ENCODE results near the gene RMND5A.
"Not testable (repeated sequence)": the region's sequence is repeated elsewhere in the genome, so short reads cannot be mapped to it uniquely, and the experiment has no call there.

Gene RMND5A

GRCh38 chr2:86734896-86735295, 14.8 kb downstream of the RMND5A start:
- not testable (repeated sequence) for H4K20me1 ChIP-seq; H3K36me3 ChIP-seq; H3K9ac ChIP-seq; H3K4me3 ChIP-seq; H3K27me3 ChIP-seq; H3K4me1 ChIP-seq; H3K9me3 ChIP-seq (replicated peaks in 1 of 11); H3K27ac ChIP-seq; H3K4me2 ChIP-seq

GRCh38 chr2:86739485-86739884, 19.4 kb downstream of the RMND5A start:
- Histone ChIP-seq H4K20me1 (peaks cover 0 to 20% (median 17%) of the 10 kb centered on the region in 11 experiments; a peak in 17 of 22 replicates), H3K36me3 (peaks cover 17 to 19% (median 17%) of the 10 kb centered on the region in 11 experiments)
- H3K4me3 ChIP-seq; H3K9me3 ChIP-seq (replicated peaks in 1 of 11); H3K4me2 ChIP-seq; H3K27me3 ChIP-seq; H3K27ac ChIP-seq; H3K9ac ChIP-seq; H3K4me1 ChIP-seq: not testable (repeated sequence)

GRCh38 chr2:86739889-86740288, 19.8 kb downstream of the RMND5A start:
- H3K4me3 ChIP-seq; H3K27me3 ChIP-seq; H3K9ac ChIP-seq; H3K27ac ChIP-seq; H3K4me1 ChIP-seq; H3K9me3 ChIP-seq (replicated peaks in 1 of 11); H3K4me2 ChIP-seq: not testable (repeated sequence)
- Histone ChIP-seq H4K20me1 (peaks cover 0 to 24% (median 21%) of the 10 kb centered on the region in 11 experiments; a peak in 17 of 22 replicates), H3K36me3 (peaks cover 19 to 23% (median 21%) of the 10 kb centered on the region in 11 experiments)

GRCh38 chr2:86741889-86742498, 21.9 kb downstream of the RMND5A start:
- H3K4me2 ChIP-seq; H3K27ac ChIP-seq; H3K27me3 ChIP-seq; H3K9me3 ChIP-seq (replicated peaks in 1 of 11); H3K9ac ChIP-seq; H3K4me3 ChIP-seq; H3K4me1 ChIP-seq: not testable (repeated sequence)
- peaks cover 15 to 44% (median 40%) of the 10 kb centered on the region in 11 experiments; a peak in 20 of 22 replicates for H4K20me1 ChIP-seq
- H3K36me3 ChIP-seq = peaks cover 35 to 44% (median 40%) of the 10 kb centered on the region in 11 experiments

- H3K27me3 ChIP-seq = no peaks in the 10 kb centered on the region
- H3K9me3 ChIP-seq (replicated peaks in 1 of 11) = peaks cover 0 to 11% (median 4%) of the 10 kb centered on the region in 11 experiments; a peak in 14 of 22 replicates
- H3K36me3 ChIP-seq = peaks cover 36 to 65% (median 61%) of the 10 kb centered on the region in 11 experiments
- H3K4me1 ChIP-seq = peaks cover 0 to 14% (median 7%) of the 10 kb centered on the region in 10 experiments; a peak in 11 of 20 replicates
- H3K9ac ChIP-seq = no peak overlapping the region
- no peak overlapping the region for H3K4me2 ChIP-seq
- peaks cover 20 to 65% (median 59%) of the 10 kb centered on the region in 11 experiments; a peak in 20 of 22 replicates for H4K20me1 ChIP-seq
- H3K4me3 ChIP-seq = no peak overlapping the region
- TF ChIP-seq Cebpa-rat (IDR thresholded peaks at IDR 0.05) = no peak
- H3K27ac ChIP-seq = no peak overlapping the region
Measured at GRCh38 chr2:86744152-86744551, 24.1 kb downstream of the RMND5A start.

- H3K9ac ChIP-seq = no peak overlapping the region
- TF ChIP-seq Cebpa-rat (IDR thresholded peaks at IDR 0.05) = no peak
- peaks cover 13 to 33% (median 27%) of the 10 kb centered on the region in 11 experiments for H3K9me3 ChIP-seq (replicated peaks in 1 of 11)
- H3K27me3 ChIP-seq = no peaks in the 10 kb centered on the region
- H3K36me3 ChIP-seq = peaks cover 63 to 93% (median 89%) of the 10 kb centered on the region in 11 experiments
- no peak overlapping the region; a peak in 1 of 22 replicates for H3K27ac ChIP-seq
- peaks cover 20 to 93% (median 68%) of the 10 kb centered on the region in 11 experiments; a peak in 20 of 22 replicates for H4K20me1 ChIP-seq
- no peak overlapping the region for H3K4me2 ChIP-seq
- H3K4me1 ChIP-seq = peaks cover 0 to 14% (median 7%) of the 10 kb centered on the region in 10 experiments; a peak in 11 of 20 replicates
- no peak overlapping the region for H3K4me3 ChIP-seq
Measured at GRCh38 chr2:86746939-86747338, 26.8 kb downstream of the RMND5A start.

- no peaks in the 10 kb centered on the region for H3K27me3 ChIP-seq
- no peak overlapping the region for H3K4me3 ChIP-seq
- H3K4me1 ChIP-seq = peaks cover under 1 to 17% (median 8%) of the 10 kb centered on the region in 10 experiments; a peak in 12 of 20 replicates
- H3K4me2 ChIP-seq = peak overlapping the region in 4 of 11 experiments; percentile 3 to 46 (median 17); a peak in 3 of 22 replicates
- peaks cover 72 to 100% (median 97%) of the 10 kb centered on the region in 11 experiments for H3K36me3 ChIP-seq
- H4K20me1 ChIP-seq = peaks cover 20 to 100% (median 65%) of the 10 kb centered on the region in 11 experiments; a peak in 20 of 22 replicates
- H3K9ac ChIP-seq = no peak overlapping the region; a peak in 1 of 22 replicates
- peak overlapping the region in 4 of 11 experiments; percentile 18 to 42 (median 34); a peak in 4 of 22 replicates for H3K27ac ChIP-seq
- H3K9me3 ChIP-seq (replicated peaks in 1 of 11) = peaks cover 13 to 39% (median 29%) of the 10 kb centered on the region in 11 experiments
- TF ChIP-seq Cebpa-rat (IDR thresholded peaks at IDR 0.05) = peak in 1 of 11 experiments; percentile 16; a peak in 1 of 22 replicates
Measured at GRCh38 chr2:86747711-86748639, 27.9 kb downstream of the RMND5A start.

GRCh38 chr2:86750240-86750839, 30.2 kb downstream of the RMND5A start:
- no peak overlapping the region for H3K4me3 ChIP-seq
- no peak for TF ChIP-seq Cebpa-rat (IDR thresholded peaks at IDR 0.05)
- H3K9me3 ChIP-seq (replicated peaks in 1 of 11) = peaks cover 13 to 40% (median 29%) of the 10 kb centered on the region in 11 experiments
- no peak overlapping the region for H3K4me2 ChIP-seq
- H3K4me1 ChIP-seq = peaks cover 5 to 20% (median 9%) of the 10 kb centered on the region in 10 experiments; a peak in 12 of 20 replicates
- H3K9ac ChIP-seq = no peak overlapping the region
- no peaks in the 10 kb centered on the region for H3K27me3 ChIP-seq
- H3K27ac ChIP-seq = no peak overlapping the region
- H4K20me1 ChIP-seq = peaks cover 11 to 98% (median 45%) of the 10 kb centered on the region in 11 experiments; a peak in 20 of 22 replicates
- H3K36me3 ChIP-seq = peaks cover 75 to 100% (median 99%) of the 10 kb centered on the region in 11 experiments

All from BLaER1 treated with 17β-estradiol and CSF1 and Interleukin-3, amounts not matched to agents 10 nM and 100 nM (cell line).